Neural cell (in vitro differentiated cells): ENCODE results near the gene SARNP. TPM values are rescaled to one million over a fixed set of nuclear protein-coding genes. Genes with fewer than 3 reads are reported as not detected.
A peak's percentile ranks its signal among the peaks of the same experiment; 100 is the strongest.

Source experiments
- H2AFZ ChIP-seq: fragments of 200-600, 300-800 bp; sonication (generic), shearing (Covaris generic); 2 replicates; pipeline ENCODE4 v1.6.0; 2014; ENCODE audit warnings: low read depth, mild to moderate bottlenecking, antibody characterized with exemption, low read length, moderate library complexity
- H3F3A ChIP-seq: fragments of 200-600 bp; shearing (Covaris generic); 2 replicates; pipeline ENCODE4 v1.6.1; 2016; ENCODE audit warnings: mild to moderate bottlenecking, moderate library complexity, mixed read lengths, antibody characterized with exemption, low read length; ENCODE audit not compliant: insufficient read depth, poor library complexity, severe bottlenecking
- H3K27ac ChIP-seq: fragments of 200-600, 300-800 bp; sonication (generic), shearing (Covaris generic); 2 replicates; pipeline ENCODE4 v1.5.1; 2014; ENCODE audit warnings: mild to moderate bottlenecking, low read length, moderate library complexity
- H3K27me3 ChIP-seq: fragments of 300-800, 200-600 bp; sonication (generic), shearing (Covaris generic); 2 replicates; pipeline ENCODE4 v1.6.0; 2014; ENCODE audit warnings: mild to moderate bottlenecking, low read depth, low read length, moderate library complexity; ENCODE audit not compliant: insufficient read depth
- H3K36me3 ChIP-seq: fragments of 300-800, 200-600 bp; sonication (generic), shearing (Covaris generic); 2 replicates; pipeline ENCODE4 v1.5.1; 2014; ENCODE audit warnings: mild to moderate bottlenecking, antibody characterized with exemption, low read length, moderate library complexity; ENCODE audit not compliant: insufficient read depth
- H3K4me2 ChIP-seq: fragments of 300-800, 200-600 bp; sonication (generic), shearing (Covaris generic); 2 replicates; pipeline ENCODE4 v1.6.0; 2014; ENCODE audit warnings: mild to moderate bottlenecking, low read length
- H3K4me3 ChIP-seq: fragments of 300-800, 200-600 bp; sonication (generic), shearing (Covaris generic); 2 replicates; pipeline ENCODE4 v1.5.1; 2014; ENCODE audit warnings: mild to moderate bottlenecking, low read length, moderate library complexity
- H3K79me2 ChIP-seq: fragments of 200-600 bp; shearing (Covaris generic); replicated peaks from 2 replicates; pipeline ENCODE4 v1.6.0; 2014; ENCODE audit warnings: mild to moderate bottlenecking, low read length, moderate library complexity; ENCODE audit not compliant: insufficient read depth
- H3K9ac ChIP-seq: fragments of 300-800, 200-600 bp; sonication (generic), shearing (Covaris generic); 2 replicates; pipeline ENCODE4 v1.6.1; 2016; ENCODE audit warnings: mild to moderate bottlenecking, low read length, mixed read lengths
- H3K9me2 ChIP-seq: fragments of 200-600 bp; shearing (Covaris generic); 2 replicates; pipeline ENCODE4 v1.6.1; 2016; ENCODE audit warnings: mild to moderate bottlenecking, low read length, mixed read lengths; ENCODE audit not compliant: insufficient read depth
- H3K9me3 ChIP-seq: fragments of 200-600, 300-800 bp; sonication (generic), shearing (Covaris generic); 2 replicates; pipeline ENCODE4 v1.6.1; 2016; ENCODE audit warnings: mild to moderate bottlenecking, mixed run types, low read length, moderate library complexity, mixed read lengths
- H4K20me1 ChIP-seq: fragments of 200-600 bp; shearing (Covaris generic); 2 replicates; pipeline ENCODE4 v1.6.1; 2016; ENCODE audit warnings: mild to moderate bottlenecking, mixed run types; ENCODE audit not compliant: insufficient read depth
- EP300 ChIP-seq: fragments of 450-650 bp; conservative IDR thresholded peaks from 2 replicates; pipeline ENCODE4 v1.6.1; 2014; ENCODE audit warnings: antibody characterized with exemption, mild to moderate bottlenecking, moderate library complexity; ENCODE audit not compliant: poor library complexity, severe bottlenecking
- EZH2 ChIP-seq: fragments of 200-600, 300-800 bp; shearing (Covaris generic), sonication (generic); IDR thresholded peaks from 2 replicates; pipeline ENCODE4 v1.6.1; 2014; ENCODE audit warnings: antibody characterized with exemption, low read length, borderline replicate concordance, mild to moderate bottlenecking; ENCODE audit not compliant: insufficient read depth, poor library complexity, severe bottlenecking
- MXI1 ChIP-seq: fragments of 450-650 bp; conservative IDR thresholded peaks from 2 replicates; pipeline ENCODE4 v1.6.1; 2014; ENCODE audit warnings: antibody characterized with exemption, mild to moderate bottlenecking; ENCODE audit not compliant: poor library complexity, severe bottlenecking
- POLR2AphosphoS5 ChIP-seq: IDR thresholded peaks from 2 replicates; pipeline ENCODE4 v1.6.1; 2012
- RAD21 ChIP-seq: fragments of 450-650 bp; conservative IDR thresholded peaks from 2 replicates; pipeline ENCODE4 v1.6.1; 2014; ENCODE audit warnings: antibody characterized with exemption, mild to moderate bottlenecking, moderate library complexity
- SMC3 ChIP-seq: fragments of 450-650 bp; conservative IDR thresholded peaks from 2 replicates; pipeline ENCODE4 v1.6.1; 2014; ENCODE audit warnings: antibody characterized with exemption, mild to moderate bottlenecking, moderate library complexity; ENCODE audit not compliant: poor library complexity
- TAF1 ChIP-seq: IDR thresholded peaks from 2 replicates; pipeline ENCODE4 v1.6.1; 2012; ENCODE audit warnings: low read depth
- polyA plus RNA-seq: library from polyadenylated mRNA; depleted of rRNA; stranded (reverse); fragments of >200 nt; gene quantifications from 2 replicates; pipeline ENCODE4 v1.2.3, GENCODE V29; 2014
- TF ChIP-seq, protein P1 (sequence below): IDR thresholded peaks from 2 replicates; pipeline ENCODE4 v1.6.1; 2012; ENCODE audit warnings: borderline replicate concordance
- TF ChIP-seq, protein P2 (sequence below): fragments of 450-650 bp; IDR thresholded peaks from 2 replicates; pipeline ENCODE4 v1.5.1; 2014; ENCODE audit warnings: antibody characterized with exemption, mild to moderate bottlenecking, moderate library complexity; ENCODE audit not compliant: poor library complexity, severe bottlenecking

The SARNP gene
- polyA plus RNA-seq, 1 donor from 2014 or later, result 332 TPM

DNA sequence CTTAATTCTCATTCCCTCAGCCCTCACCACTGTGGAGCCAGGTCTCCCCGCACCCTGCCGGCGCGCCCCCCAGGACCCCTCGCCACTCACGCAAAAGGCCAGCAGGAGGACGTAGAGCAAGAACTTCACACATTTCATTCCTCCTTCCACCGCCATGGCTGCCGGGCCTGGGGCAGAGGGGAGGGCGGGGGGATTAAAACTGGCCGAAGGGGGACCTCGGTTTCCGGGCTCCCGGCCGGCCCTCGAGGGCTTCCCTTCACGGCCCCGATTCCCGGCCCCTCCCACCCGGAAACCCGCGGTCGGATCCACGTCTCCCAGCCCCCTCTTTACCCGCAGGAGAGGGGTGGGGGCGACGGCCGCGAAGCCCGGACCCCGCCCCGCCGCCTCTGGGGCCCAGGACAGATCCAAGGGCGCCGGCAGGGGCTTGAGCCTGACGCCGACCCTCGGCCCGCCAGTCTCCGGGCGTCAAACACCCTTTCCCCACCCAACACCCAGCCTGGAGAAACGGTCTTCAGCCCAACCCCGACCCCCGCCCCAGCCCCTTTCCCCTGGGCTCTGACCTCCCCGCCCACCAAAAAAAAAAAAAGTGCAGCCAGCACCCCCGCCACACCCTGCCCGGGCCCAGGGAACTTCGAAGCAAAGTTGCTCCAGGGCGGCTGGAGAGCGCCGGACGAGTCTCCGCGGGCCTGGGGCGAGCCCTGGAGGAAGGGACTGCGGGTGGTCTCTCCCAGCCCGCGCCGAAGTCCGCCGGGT lies 89.2 kb downstream of the SARNP start:
- no peak overlapping the region for H2AFZ ChIP-seq
- H4K20me1 ChIP-seq, result no peaks in the 10 kb centered on the region
- TF ChIP-seq TAF1 (peak; percentile 16), POLR2AphosphoS5 (peak; percentile 29), EZH2 (no peak)
- H3F3A ChIP-seq, result no peaks in the 10 kb centered on the region
- no peaks in the 10 kb centered on the region for H3K9me3 ChIP-seq
- H3K27ac ChIP-seq, result peak overlapping the region; percentile 100
- H3K4me3 ChIP-seq, result peak overlapping the region; percentile 91
- peak overlapping the region; percentile 90 for H3K4me2 ChIP-seq
- H3K36me3 ChIP-seq, result peaks cover 3% of the 10 kb centered on the region
- H3K9ac ChIP-seq, result peak overlapping the region; percentile 97
- H3K79me2 ChIP-seq, result peaks cover 24% of the 10 kb centered on the region
- H3K27me3 ChIP-seq, result no peaks in the 10 kb centered on the region
- H3K9me2 ChIP-seq, result no peaks in the 10 kb centered on the region

DNA sequence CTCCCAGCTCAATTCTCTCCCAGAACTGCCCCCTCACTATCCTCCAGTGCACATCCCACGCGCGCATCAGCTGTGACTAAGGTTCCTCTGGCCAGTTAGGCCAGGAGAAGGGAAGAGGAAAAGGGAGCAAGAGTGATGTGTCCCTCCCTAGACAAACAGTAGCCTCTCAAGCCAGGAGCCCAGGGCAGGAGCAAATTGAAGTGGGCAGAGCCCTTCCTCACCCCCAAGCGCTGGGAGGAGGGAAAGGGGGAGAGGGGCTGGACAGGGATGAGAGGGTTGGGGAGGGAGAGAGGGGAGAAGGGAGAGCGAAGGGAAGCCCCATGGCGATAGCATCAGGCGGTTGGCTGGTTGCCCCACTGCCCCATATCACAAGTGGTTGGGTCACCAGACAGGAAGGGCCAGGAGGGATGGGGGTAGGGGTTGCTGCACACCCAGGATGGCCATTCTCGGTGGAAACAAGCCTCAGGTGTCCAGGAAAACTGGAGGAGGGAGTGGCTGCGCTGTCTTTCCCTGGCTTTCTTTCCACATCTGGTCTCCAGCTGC lies 89.8 kb downstream of the SARNP start:
- Histone ChIP-seq H4K20me1 (no peaks in the 10 kb centered on the region), H3K79me2 (peaks cover 24% of the 10 kb centered on the region)

DNA sequence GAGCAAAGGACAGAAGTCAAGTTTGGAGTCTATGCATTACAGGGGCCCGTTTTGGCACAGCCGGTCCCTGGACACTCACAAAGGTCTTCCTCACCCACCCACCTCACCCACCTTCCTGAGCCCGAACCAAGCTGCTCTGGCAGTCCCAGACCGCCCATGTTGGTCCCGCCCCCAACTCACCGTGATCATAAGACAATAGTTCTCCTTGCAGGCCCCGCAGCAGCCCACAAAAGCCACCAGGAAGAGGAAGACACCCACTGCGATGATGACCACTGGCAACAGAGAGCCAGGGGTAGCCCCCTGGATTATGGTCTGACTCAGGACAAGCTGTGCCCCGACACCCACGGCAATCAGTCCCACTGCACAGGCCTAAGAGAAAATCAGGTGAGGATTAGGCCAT lies 90.6 kb downstream of the SARNP start:
- Histone ChIP-seq H3K9ac (peak overlapping the region; percentile 97), H3K4me3 (peak overlapping the region; percentile 91), H3K79me2 (peaks cover 19% of the 10 kb centered on the region), H3K36me3 (peaks cover 3% of the 10 kb centered on the region), H4K20me1 (no peaks in the 10 kb centered on the region), H2AFZ (no peak overlapping the region), H3K4me2 (peak overlapping the region; percentile 90), H3K9me2 (no peaks in the 10 kb centered on the region), H3K9me3 (no peaks in the 10 kb centered on the region), H3K27ac (no peak overlapping the region), H3K27me3 (no peaks in the 10 kb centered on the region), H3F3A (no peaks in the 10 kb centered on the region)
- TF ChIP-seq, protein P1, sequence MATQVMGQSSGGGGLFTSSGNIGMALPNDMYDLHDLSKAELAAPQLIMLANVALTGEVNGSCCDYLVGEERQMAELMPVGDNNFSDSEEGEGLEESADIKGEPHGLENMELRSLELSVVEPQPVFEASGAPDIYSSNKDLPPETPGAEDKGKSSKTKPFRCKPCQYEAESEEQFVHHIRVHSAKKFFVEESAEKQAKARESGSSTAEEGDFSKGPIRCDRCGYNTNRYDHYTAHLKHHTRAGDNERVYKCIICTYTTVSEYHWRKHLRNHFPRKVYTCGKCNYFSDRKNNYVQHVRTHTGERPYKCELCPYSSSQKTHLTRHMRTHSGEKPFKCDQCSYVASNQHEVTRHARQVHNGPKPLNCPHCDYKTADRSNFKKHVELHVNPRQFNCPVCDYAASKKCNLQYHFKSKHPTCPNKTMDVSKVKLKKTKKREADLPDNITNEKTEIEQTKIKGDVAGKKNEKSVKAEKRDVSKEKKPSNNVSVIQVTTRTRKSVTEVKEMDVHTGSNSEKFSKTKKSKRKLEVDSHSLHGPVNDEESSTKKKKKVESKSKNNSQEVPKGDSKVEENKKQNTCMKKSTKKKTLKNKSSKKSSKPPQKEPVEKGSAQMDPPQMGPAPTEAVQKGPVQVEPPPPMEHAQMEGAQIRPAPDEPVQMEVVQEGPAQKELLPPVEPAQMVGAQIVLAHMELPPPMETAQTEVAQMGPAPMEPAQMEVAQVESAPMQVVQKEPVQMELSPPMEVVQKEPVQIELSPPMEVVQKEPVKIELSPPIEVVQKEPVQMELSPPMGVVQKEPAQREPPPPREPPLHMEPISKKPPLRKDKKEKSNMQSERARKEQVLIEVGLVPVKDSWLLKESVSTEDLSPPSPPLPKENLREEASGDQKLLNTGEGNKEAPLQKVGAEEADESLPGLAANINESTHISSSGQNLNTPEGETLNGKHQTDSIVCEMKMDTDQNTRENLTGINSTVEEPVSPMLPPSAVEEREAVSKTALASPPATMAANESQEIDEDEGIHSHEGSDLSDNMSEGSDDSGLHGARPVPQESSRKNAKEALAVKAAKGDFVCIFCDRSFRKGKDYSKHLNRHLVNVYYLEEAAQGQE, result no peak
- TF ChIP-seq POLR2AphosphoS5 (no peak), MXI1 (no peak), RAD21 (no peak), TAF1 (no peak), SMC3 (no peak), EP300 (no peak), EZH2 (no peak)
- TF ChIP-seq, protein P2, sequence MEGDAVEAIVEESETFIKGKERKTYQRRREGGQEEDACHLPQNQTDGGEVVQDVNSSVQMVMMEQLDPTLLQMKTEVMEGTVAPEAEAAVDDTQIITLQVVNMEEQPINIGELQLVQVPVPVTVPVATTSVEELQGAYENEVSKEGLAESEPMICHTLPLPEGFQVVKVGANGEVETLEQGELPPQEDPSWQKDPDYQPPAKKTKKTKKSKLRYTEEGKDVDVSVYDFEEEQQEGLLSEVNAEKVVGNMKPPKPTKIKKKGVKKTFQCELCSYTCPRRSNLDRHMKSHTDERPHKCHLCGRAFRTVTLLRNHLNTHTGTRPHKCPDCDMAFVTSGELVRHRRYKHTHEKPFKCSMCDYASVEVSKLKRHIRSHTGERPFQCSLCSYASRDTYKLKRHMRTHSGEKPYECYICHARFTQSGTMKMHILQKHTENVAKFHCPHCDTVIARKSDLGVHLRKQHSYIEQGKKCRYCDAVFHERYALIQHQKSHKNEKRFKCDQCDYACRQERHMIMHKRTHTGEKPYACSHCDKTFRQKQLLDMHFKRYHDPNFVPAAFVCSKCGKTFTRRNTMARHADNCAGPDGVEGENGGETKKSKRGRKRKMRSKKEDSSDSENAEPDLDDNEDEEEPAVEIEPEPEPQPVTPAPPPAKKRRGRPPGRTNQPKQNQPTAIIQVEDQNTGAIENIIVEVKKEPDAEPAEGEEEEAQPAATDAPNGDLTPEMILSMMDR, result no peak

More for the DNA sequence above, 89.8 kb downstream of the SARNP start:
- H3K27ac ChIP-seq, result peak overlapping the region; percentile 100
- no peaks in the 10 kb centered on the region for H3K9me2 ChIP-seq
- peak overlapping the region; percentile 91 for H3K4me3 ChIP-seq
- H2AFZ ChIP-seq, result no peak overlapping the region
- H3F3A ChIP-seq, result no peaks in the 10 kb centered on the region
- no peaks in the 10 kb centered on the region for H3K9me3 ChIP-seq
- peaks cover 3% of the 10 kb centered on the region for H3K36me3 ChIP-seq
- peak overlapping the region; percentile 90 for H3K4me2 ChIP-seq
- peak overlapping the region; percentile 97 for H3K9ac ChIP-seq
- TF ChIP-seq EZH2, result no peak
- TF ChIP-seq SMC3, result no peak
- TF ChIP-seq EP300, result no peak
- no peaks in the 10 kb centered on the region for H3K27me3 ChIP-seq
